OCI-LY7 (cell line): Measurements from ENCODE around the gene DRAM1. TPM values are rescaled to one million over a fixed set of nuclear protein-coding genes. Genes with fewer than 3 reads are reported as not detected.

Experiments used
- BruUV-seq: library from RNA; stranded (reverse); fragments of 400-500 nt; replicated peaks from 2 replicates; lab custom pipeline; 2021; lab: Mats Ljungman, UMichigan
- CTCF ChIA-PET: fragments of 300-600 bp; sonication (Branson Sonifier 250); formaldehyde crosslinking; loops from one replicate; lab custom pipeline; 2022; ENCODE audit warnings: antibody characterized with exemption; ENCODE audit not compliant: unreplicated experiment; lab: Charles Lee
- POLR2A ChIA-PET: fragments of 300-600 bp; sonication (Branson Sonifier 250); formaldehyde crosslinking; loops from one replicate; lab custom pipeline; 2022; ENCODE audit warnings: antibody characterized with exemption; lab: Charles Lee
- DNase-seq: peaks from one replicate; pipeline ENCODE4 v3.0.0-alpha.2; 2015; ENCODE audit warnings: low spot score
- H2AFZ ChIP-seq: fragments of 200-600 bp; sonication (generic), shearing (Covaris generic); 2 replicates; pipeline ENCODE4 v1.6.1; 2014; ENCODE audit warnings: mild to moderate bottlenecking, antibody characterized with exemption, low read length, moderate library complexity
- H3K27ac ChIP-seq: fragments of 200-600 bp; sonication (generic); 2 replicates; pipeline ENCODE4 v1.5.1; 2014; ENCODE audit warnings: mixed run types, low read depth, mild to moderate bottlenecking, moderate library complexity, low read length, inconsistent platforms; ENCODE audit not compliant: poor library complexity, severe bottlenecking
- H3K36me3 ChIP-seq: fragments of 200-600 bp; sonication (generic); 2 replicates; pipeline ENCODE4 v1.6.1; 2014; ENCODE audit warnings: mild to moderate bottlenecking, antibody characterized with exemption, low read length, moderate library complexity, mixed read lengths; ENCODE audit not compliant: insufficient read depth
- H3K4me1 ChIP-seq: fragments of 200-600 bp; sonication (generic); 2 replicates; pipeline ENCODE4 v1.5.1; 2014; ENCODE audit warnings: mild to moderate bottlenecking, low read length; ENCODE audit not compliant: insufficient read depth, poor library complexity, severe bottlenecking
- H3K4me2 ChIP-seq: fragments of 200-600 bp; sonication (generic); 2 replicates; pipeline ENCODE4 v1.6.1; 2014; ENCODE audit warnings: mild to moderate bottlenecking, low read length
- H3K4me3 ChIP-seq: fragments of 200-600 bp; sonication (generic); 2 replicates; pipeline ENCODE4 v1.5.1; 2014; ENCODE audit warnings: mild to moderate bottlenecking, low read depth, low read length; ENCODE audit not compliant: poor library complexity, severe bottlenecking
- H3K79me2 ChIP-seq: fragments of 200-600 bp; sonication (generic); 2 replicates; pipeline ENCODE4 v1.6.1; 2016; ENCODE audit warnings: low read depth, mild to moderate bottlenecking, low read length, moderate library complexity, mixed read lengths; ENCODE audit not compliant: insufficient read depth
- H3K9me2 ChIP-seq: fragments of 200-600 bp; sonication (generic); 2 replicates; pipeline ENCODE4 v1.6.1; 2016; ENCODE audit warnings: mild to moderate bottlenecking, low read length, mixed read lengths; ENCODE audit not compliant: insufficient read depth
- H3K9me3 ChIP-seq: fragments of 200-600 bp; sonication (generic); 2 replicates; pipeline ENCODE4 v1.6.1; 2014; ENCODE audit warnings: mild to moderate bottlenecking, mixed run types, low read length, mixed read lengths
- H4K20me1 ChIP-seq: fragments of 200-600 bp; sonication (generic); 2 replicates; pipeline ENCODE4 v1.6.1; 2014; ENCODE audit warnings: mild to moderate bottlenecking, antibody characterized with exemption, low read length, moderate library complexity, mixed read lengths; ENCODE audit not compliant: insufficient read depth
- CTCF ChIP-seq: fragments of 200-600 bp; sonication (generic); conservative IDR thresholded peaks from 2 replicates; pipeline ENCODE4 v1.5.1; 2014; ENCODE audit warnings: mild to moderate bottlenecking, antibody characterized with exemption, low read length, moderate library complexity, mixed read lengths
- EZH2phosphoT487 ChIP-seq: fragments of 200-600 bp; sonication (generic); IDR thresholded peaks from 2 replicates; pipeline ENCODE4 v1.6.1; 2018; ENCODE audit warnings: low read depth, borderline replicate concordance, mild to moderate bottlenecking, mixed run types, antibody characterized with exemption, low read length, moderate library complexity, mixed read lengths
- intact Hi-C: fragments of 100-400 bp; cut with micrococcal nuclease; formaldehyde crosslinking; loops from one replicate; pipeline ENCODE4 v1.10.0; 2022; ENCODE audit not compliant: unreplicated experiment
- total RNA-seq, 2 experiments: library from RNA; depleted of rRNA in 1 of 2; stranded (reverse); fragments of >200 nt in 1 of 2; shearing (Covaris generic) in 1 of 2; gene quantifications; 2 replicates each; pipeline ENCODE4 v1.2.3, GENCODE V29; 2014 to 2022

Gene DRAM1
- total RNA-seq, 2 experiments from 2014 or later: not detected

- Histone ChIP-seq H3K79me2 (no peaks in the 10 kb centered on the region), H4K20me1 (no peaks in the 10 kb centered on the region), H3K9me2 (no peaks in the 10 kb centered on the region), H3K36me3 (no peaks in the 10 kb centered on the region), H3K4me2 (no peak overlapping the region), H2AFZ (no peak overlapping the region), H3K9me3 (no peaks in the 10 kb centered on the region), H3K4me1 (peaks cover 8% of the 10 kb centered on the region), H3K4me3 (no peak overlapping the region), H3K27ac (no peak overlapping the region)
- no TSS peak for BruUV-seq
- intact Hi-C loops: no loop called here
- ChIA-PET POLR2A (interaction anchor here (0.6 to 1.6 kb wide), 3 partner anchors 12 to 30 kb away, joined by 3 to 7 read pairs (median 6); no protein-coding TSS in a partner anchor), CTCF (no interaction called here)
- no peak for DNase-seq
- TF ChIP-seq CTCF (no peak), EZH2phosphoT487 (no peak)
Measured at GRCh38 chr12:101892794-101893193, 15.4 kb downstream of the DRAM1 start.

GRCh38 chr12:101901777-101902176 is 24.4 kb downstream of the DRAM1 start:
- no peak overlapping the region for H3K27ac ChIP-seq
- H3K4me3 ChIP-seq: no peak overlapping the region
- intact Hi-C loops: no loop called here
- H4K20me1 ChIP-seq: no peaks in the 10 kb centered on the region
- ChIA-PET CTCF (no interaction called here), POLR2A (interaction anchor here (0.6 to 1.0 kb wide), 3 partner anchors 10 to 322 kb away, joined by 3 to 6 read pairs (median 3); no protein-coding TSS in a partner anchor)
- no peaks in the 10 kb centered on the region for H3K4me1 ChIP-seq
- H3K36me3 ChIP-seq: no peaks in the 10 kb centered on the region
- no peak for DNase-seq
- no peak overlapping the region for H2AFZ ChIP-seq
- TF ChIP-seq CTCF (no peak), EZH2phosphoT487 (no peak)
- no peaks in the 10 kb centered on the region for H3K9me3 ChIP-seq
- no peak overlapping the region for H3K4me2 ChIP-seq
- no TSS peak for BruUV-seq
- no peaks in the 10 kb centered on the region for H3K79me2 ChIP-seq
- no peaks in the 10 kb centered on the region for H3K9me2 ChIP-seq

DNA sequence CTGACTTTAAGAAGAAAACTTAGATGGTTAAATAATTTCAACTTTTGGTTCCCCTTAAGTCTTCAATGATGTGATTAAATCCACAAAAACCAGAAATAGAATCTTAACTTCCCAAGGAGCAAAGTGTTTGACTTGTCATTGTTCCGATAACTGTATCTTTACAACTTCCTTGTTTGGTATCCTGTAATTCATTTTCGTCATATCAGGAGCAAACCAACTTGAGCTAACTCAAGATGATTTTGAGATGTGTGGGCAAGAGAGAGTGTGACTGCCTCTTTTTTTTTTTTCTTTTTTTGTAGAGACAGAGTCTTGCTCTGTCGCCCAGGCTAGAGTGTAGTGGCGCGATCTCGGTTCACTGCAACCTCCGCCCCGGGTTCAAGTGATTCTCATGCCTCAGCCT is 25.3 kb downstream of the DRAM1 start:
- H3K4me2 ChIP-seq: no peak overlapping the region
- TF ChIP-seq EZH2phosphoT487 (no peak), CTCF (no peak)
- H2AFZ ChIP-seq: no peak overlapping the region
- intact Hi-C loops: no loop called here
- ChIA-PET CTCF (interaction anchor here (0.5 kb wide), 1 partner anchor 582 kb away, joined by 3 read pairs; no protein-coding TSS in a partner anchor), POLR2A (interaction anchor here (1.0 kb wide), 1 partner anchor 11 kb away, joined by 6 read pairs; no protein-coding TSS in a partner anchor)
- H3K4me3 ChIP-seq: no peak overlapping the region
- no peaks in the 10 kb centered on the region for H3K4me1 ChIP-seq
- no TSS peak for BruUV-seq
- no peaks in the 10 kb centered on the region for H3K9me2 ChIP-seq
- no peak for DNase-seq
- no peaks in the 10 kb centered on the region for H3K36me3 ChIP-seq
- no peaks in the 10 kb centered on the region for H4K20me1 ChIP-seq
- H3K27ac ChIP-seq: no peak overlapping the region
- H3K79me2 ChIP-seq: no peaks in the 10 kb centered on the region
- H3K9me3 ChIP-seq: no peaks in the 10 kb centered on the region
